ENCODE measurements around the gene UXS1.

GRCh38 chr2:106223347-106223746 lies 29.2 kb upstream of the UXS1 start:
- TF ChIP-seq POLR2A (IDR thresholded peaks at IDR 0.05) (no peak), CTCF (IDR thresholded peaks at IDR 0.05) (no peak), POLR2AphosphoS5 (IDR thresholded peaks at IDR 0.05) (no peak), EP300 (IDR thresholded peaks at IDR 0.05) (no peak)

Data from sigmoid colon (tissue), 4 donors.